Activated CD4-positive, CD25-positive, alpha-beta regulatory T cell treated with anti-CD3 and anti-CD28 coated beads, Interleukin-2, amount 50 U/mL, for 16 hours (primary cell): ENCODE measurements around the gene TSHZ2.

ENCODE experiments used
- DNase-seq: peaks from one replicate; pipeline ENCODE4 v3.0.0-alpha.2; 2020; ENCODE audit warnings: low read depth, low spot score

Gene TSHZ2

DNA sequence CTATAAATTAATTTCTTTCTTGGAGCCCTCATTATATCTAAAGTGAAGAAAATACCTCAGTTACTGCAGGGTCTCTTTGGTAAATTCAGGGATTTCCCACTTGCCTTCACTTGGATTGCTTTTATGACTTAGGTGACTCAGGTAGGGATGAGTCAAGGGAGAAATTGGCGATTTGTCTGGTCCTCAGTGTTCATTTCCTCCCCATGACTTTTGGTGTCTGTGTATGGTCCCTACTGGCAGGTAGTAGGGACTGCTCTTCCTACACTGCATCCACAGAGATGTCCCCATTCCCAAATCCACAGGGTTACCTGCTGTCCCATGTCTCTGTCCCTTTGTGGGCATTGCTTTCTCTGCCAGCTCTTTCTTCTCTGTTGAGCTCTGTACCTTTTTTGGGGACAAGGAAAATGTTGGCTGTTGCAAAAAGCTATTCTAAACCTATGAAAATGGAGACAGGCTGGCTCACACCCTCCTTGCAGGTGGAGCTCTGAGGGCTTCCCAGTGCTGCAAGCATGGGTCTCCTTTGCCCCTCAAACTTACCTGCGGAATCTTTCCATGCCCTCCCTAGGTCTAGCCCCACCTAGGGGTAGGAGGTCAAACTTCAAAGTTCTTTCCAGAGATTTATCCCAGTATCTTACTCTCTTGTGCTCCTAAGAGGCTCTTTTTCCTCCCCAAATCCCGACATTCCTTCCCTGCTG is 409.6 kb downstream of the TSHZ2 start:
- no peak for DNase-seq

DNA sequence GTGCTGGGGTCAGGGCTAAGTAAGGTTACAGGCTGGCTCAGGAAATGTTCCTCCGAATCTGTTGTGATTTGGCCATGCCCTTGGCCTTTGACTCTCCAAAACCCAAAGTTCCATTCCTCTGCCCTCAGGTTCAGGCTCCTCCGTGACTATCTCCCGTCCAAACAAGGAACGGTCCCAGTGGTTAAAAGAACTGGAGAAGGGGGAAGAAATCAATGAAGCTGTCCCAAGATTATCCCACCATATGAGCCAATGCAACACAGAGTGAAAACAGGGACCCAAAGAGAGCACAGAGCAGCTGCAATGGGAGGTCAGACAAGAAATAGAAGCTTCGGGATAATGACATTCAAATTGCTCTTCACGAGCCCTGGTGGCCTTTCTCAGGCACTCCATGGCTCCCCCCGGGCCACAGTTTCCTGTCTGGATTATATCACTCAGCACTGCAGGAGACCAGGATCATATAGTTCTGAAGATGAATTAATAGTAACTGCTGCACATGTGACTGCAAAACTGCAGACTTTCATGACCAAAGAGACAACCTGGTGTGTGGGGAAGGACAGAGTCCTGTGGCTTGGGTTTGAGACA is 410.2 kb downstream of the TSHZ2 start:
- no peak for DNase-seq

DNA sequence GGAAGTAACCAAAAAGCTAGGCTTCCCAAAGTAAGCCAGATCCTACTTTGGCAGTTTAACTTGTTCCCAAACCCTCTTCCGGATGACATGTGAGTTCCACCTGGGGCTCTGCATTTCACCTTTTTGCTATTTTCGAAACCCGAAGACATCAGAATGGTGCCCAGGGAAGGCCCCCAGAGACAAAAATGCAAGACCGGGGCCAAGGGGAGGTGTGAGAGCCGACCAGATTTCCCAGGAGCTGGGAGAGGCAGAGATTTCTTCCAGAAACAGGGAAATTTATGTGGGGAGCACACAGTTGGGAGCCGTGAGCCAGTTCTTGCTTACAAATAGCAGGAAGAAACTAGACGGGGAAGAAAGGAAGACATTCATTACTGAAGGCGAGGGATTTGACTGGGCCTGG is 411.8 kb downstream of the TSHZ2 start:
- no peak for DNase-seq

DNA sequence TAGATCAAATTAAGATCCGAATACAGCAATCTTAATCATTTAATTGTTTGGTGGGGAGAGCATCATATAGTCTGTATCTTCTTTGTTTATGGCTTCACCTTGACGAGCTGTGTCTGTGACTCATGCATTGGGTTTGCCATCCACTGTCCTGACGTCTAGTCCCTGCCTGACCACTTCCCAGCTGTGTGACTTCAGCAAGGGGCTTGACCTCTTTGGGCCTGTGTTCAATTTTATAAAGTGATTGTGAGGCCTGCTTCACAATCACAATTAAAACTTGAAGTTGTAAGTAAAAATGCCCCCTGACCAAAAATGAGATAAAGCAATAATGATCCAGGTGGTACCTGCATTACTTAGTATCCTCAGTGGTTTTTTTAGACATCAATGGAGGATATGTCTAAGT is 412.2 kb downstream of the TSHZ2 start:
- DNase-seq: no peak

DNA sequence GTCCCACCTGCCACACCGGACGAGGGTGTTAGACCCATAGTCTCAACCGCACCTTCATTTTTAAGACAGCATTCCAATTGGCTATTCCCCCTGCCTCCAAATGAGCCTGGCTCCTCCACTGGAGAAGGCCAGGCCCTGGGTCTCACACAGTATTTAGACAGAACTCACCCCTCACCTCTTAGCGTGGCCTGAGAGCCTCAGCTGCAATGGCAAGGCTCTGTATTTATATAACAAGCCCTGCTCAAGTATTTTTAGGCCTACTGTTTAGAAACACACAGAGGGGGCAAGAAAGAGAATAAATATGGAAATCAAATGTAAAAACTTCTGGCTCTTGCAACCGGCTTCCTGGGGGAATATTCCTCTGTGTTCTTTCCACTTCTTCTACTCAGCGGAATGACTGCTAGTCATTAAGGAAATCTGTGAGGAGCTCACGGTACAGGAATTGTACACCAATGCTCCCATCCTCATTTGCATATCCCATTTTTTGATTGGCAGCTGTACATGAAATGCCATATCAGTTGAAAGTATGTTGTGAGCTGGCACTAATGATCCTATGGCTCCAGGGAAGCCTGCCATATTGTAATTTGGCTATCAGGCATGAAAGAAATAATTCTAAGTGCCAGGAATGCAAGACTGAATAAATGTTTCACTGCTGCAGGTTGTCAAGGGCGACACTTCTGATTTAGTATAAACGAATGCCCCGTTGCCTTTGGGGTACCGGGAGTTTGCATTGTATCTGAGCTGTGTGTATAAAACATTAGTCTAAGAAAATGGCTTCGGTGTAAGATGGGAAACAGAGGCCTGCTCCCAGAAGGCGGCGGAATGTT is 414.0 kb downstream of the TSHZ2 start:
- no peak for DNase-seq

DNA sequence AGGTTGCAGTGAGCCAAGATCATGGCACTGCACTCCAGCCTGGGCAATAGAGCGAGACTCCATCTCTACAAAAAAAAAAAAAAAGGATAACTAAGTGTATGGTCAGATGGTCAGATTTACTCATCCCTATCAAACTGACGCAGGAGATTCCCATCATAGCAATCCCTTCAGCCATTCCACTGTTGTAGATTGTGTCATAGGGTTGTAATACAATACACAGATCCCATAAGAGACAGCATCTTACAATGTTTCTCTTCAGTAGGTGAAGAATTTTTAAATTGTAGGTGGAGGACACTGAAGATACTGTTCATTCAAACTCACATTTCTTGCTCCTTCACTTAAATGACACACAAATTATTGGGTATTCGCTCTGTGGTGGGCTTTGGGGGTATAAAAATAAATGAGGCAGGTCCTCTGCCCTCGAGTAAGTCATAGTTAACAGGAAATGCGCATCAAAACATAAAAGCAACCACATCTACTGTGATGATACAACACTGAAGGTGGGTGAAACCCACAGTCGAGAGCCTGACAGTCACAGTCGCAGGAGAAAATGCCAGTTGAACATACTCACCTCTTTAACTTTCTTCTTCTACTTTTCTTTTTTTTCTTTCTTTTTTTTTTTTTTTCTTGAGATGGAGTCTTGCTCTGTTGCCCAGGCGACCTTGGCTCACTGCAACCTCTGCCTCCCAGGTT is 416.0 kb downstream of the TSHZ2 start:
- DNase-seq: no peak

DNA sequence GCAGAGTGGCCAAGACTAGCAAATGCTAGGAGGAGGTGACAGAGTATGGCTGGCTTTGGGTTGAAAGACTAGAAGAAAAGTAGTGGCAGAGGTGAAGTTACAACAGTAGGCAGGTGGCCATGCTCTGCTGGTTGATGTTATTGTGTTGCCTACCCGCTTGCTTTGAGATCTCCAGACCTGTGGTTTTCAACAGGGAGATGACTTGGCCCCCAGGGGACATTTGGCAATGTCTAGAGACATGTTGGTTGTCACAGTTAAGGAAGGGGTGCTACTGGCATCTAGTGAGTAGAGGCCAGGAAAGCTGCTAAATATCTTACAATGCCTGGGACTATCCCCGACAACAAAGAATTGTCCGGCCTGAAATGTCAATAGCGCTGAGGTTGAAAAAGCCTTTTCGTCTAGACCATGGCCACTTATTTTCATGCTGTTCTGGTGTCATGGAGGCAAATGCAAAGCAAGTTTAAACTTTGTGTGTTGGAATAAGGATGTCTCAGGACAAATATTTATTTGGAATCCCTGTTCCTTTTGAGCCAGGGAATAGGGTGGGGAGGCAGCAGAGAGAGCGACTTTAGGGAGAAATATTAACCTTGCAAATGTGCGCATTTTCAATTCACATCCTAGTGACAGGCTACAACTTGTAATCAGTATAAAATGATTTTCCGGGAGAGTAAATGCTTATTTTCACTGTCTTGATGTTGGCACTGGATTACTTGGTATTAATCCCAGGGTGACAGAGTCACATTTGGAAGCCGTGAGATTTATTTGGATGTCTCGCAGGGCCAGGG is 417.6 kb downstream of the TSHZ2 start:
- no peak for DNase-seq

DNA sequence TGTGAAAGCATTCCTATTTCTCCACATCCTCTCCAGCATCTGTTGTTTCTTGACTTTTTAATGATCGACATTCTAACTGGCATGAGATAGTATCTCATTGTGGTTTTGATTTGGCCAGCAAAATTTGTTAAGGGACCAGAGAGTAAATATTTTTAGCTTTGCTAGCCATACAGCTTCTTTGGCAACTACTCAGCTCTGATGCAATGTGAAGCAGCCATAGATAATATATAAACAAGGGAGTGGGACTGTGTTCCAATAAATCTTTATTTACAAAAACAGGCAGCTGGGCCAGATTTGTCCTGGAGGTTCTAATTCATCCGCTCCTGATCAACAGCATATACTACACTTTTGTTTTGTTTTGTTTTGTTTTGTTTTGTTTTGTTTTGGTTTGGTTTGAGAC is 418.6 kb downstream of the TSHZ2 start:
- DNase-seq: no peak

DNA sequence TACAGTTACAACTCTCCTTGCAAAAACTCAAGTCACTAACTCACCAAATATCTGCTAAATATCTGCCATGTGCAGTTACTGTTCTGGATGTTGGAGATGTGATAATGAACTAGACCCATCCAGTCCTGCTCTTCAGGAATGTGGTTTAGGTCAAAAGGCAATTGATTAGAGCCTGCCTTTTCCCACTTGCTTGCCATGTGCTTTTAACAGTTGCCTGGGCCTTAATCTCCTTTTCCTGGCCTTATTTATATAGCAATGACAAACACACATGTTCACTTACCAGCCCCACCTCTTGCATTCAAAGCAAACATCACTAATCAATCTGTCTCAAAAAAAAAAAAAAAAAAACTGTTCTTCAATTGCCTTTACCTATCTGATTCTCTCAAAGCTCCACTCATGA is 422.3 kb downstream of the TSHZ2 start:
- no peak for DNase-seq

DNA sequence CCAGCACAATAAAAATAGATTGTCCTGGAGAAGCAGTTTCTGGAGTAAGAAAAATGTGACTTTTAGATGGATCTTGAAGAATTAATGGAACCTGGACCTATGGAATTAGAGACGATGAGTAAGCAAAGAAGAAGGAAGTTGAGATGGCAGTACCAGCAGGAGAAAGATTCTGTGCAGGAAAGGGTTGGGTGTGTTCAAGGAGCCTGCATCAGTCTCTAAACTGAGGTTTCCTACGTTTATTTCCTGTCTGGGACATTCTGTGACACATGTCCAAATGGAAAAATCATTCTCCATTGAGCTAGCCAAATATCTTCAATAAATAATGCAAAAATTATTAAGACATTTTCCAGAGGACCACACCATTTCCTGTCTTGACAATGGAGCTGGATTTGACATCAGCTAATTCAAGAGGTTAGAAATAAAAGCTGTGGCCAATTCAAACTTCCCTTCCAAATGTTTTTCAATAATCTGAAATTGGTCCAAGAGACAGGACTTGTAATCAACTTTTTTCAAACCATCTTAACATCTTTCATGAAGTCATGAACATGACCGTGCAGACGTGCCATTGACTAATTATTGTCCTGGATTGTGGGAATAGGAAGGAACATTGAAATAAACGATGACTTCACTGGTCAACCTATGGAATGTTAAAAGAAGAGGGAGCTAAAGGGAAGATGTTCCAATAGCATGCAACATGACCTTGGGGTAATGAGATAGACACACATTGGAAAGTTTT is 423.2 kb downstream of the TSHZ2 start:
- no peak for DNase-seq

DNA sequence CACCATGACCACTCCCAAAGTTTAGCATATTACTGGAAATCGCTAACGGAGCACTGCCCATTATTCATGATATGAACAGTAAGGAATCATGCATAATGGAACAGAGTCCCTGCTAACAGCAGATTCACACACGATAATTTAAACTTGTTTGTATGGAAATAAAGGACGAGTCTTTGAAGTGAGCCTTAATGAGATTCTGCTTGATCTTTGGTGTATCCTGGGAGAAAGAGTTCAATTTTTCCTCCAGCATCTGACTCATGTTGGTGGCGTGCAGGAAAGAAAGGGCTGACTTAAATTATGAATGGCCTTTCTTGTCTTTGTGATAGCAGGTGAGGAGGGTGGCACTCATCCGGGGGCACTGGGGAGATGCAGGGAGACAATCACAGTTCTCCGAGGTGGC is 426.9 kb downstream of the TSHZ2 start:
- no peak for DNase-seq

DNA sequence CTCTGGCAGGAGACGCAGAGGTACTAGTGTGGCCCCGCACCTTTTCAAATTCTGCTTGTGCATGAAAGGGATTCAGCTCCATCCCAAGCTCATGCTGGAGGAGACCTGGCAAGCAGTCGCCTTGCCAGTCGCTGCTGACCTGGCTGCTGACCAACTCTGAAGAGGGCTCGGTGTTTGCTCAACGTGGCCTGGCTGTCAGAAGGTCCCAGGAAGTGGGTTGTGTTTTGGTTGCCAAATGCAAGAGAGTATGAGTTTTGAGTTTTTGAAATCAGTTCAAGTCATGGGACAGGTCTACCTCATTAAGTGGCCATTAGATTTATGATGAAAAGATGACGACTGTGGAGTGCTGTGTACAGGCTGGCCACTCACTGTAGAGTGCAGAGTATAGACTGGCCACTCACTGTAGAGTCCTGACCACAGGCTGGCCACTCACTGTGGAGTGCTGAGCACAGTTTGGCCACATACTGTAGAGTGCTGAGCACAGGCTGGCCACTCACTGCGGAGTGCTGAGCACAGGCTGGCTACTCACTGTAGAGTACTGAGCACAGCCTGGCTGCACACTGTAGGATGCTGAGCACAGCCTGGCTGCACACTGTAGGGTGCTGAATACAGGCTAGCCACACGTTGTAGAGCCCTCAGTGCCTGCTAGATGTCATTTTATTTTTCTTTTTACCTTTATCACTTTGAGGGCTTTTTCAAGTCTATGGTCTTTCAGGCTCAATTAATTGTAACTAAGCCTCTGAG is 427.6 kb downstream of the TSHZ2 start:
- DNase-seq: no peak

DNA sequence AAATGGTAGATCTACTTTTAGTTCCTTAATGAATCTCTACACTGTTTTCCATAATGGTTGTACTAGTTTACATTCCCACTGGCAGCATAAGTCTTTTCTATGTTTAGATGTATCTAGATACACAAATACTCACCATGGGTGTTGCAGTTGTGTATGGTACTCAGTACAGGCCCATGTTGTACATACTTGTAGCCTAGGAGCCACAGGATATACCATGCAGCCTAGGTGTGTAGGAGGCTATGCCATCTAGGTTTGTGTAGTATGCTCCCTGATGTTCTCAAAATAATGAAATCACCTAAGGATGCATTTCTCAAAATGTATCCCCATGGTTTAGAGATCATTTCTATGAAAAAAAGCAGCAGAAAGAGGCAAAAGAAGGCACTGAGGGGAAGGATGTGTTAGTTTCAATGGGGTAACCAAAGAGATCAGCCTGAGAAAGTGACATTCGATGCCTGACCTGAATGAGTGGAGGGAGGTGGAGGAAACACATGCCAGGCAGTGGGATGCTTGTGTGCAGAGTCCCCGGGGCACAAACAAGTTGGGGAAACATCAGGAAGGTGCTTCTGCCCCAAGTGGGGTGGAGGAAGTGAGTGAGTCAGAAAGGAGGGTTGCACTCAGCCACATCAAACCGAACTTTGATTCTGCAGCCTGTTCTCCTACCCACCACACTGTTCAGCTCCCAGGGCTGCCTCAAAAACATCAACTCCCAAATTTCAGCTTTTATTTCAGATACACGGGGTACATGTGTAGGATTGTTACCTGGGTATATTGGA is 430.3 kb downstream of the TSHZ2 start:
- DNase-seq: no peak

DNA sequence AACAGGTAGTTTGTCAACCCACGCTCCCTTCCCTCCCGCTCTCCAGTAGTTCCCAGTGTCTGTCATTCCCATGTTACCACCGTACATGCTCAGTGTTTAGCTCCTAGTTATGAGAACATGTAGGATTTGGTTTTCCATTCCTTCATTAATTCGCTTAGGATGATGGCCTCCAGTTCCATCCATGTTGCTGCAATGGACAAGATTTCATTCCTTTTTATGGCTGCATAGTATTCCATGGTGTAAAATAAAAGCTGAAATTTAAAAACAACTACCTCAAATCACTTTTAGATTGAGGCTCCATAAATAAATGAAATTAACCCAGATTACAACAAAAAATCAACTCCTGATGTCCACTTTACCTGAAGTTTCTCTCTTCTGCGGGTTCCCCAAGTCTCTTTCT is 430.9 kb downstream of the TSHZ2 start:
- no peak for DNase-seq

DNA sequence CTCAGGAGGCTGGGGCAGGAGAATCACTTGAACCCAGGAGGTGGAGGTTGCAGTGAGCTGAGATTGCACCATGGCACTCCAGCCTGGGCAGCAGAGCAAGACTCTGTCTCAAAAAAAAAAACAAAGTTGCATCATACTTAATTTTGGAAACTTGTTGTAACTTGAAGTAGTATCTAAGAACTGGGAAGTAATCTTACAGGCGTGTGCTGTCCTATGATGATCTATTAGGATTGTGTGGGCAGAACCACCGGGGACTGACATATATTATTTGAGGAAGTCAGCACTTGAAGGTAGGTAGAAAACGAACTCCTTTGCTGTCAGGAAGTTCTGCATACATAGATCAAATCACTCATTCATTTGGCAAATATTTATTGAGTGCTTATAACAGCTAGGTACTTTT is 433.0 kb downstream of the TSHZ2 start:
- no peak for DNase-seq

DNA sequence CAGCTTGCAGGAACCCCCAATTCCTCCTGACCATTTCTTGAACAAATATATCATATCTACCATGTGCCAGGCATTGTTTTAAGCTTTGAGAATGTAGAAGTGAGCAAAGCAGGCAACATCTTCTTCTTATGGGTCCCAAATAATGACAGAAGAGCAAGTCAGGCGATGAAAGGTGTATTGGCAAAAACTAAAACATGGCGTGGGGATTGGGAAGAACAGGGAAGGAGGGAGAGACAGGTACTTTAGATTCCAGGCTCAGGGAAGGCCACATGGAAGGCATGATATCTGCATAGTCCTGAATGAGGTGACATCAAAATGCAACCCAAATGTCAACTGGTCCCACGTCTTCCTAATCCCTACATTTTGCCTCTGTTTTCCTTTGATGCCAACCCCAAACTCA is 434.4 kb downstream of the TSHZ2 start:
- DNase-seq: no peak

DNA sequence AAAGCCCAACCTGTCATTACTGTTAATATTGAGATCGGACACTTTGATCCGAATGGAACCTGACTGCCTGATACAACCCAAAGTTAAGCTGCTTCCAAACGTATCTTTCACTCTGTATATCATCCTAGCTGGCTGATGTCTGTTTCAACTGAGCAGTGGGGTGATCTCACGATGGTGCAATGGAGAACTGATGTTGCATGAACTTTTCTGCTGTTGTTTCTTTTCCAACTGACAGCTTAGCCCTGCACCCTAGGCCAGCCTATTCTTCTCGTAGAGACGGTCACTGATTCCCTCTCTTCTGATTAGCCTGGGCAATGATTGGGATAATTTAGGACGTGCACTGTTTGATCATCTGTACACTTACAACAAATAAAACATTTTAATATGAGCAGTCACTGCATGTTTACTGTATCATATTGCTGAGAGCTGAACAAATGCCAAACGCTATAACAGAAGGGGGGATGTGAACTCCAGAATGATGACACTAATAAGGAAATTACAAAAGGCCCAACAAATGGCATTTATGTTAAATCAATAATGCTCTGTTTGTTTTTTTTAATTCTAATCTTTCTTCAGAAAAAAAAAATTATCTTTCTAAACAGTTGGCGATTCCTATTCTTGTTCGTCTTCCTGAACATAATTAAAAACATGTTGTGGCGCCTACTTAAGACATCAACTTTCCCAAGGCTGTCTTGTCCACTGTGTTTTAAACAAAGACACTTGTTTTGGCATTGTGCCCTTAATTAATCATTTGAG is 436.7 kb downstream of the TSHZ2 start:
- no peak for DNase-seq

DNA sequence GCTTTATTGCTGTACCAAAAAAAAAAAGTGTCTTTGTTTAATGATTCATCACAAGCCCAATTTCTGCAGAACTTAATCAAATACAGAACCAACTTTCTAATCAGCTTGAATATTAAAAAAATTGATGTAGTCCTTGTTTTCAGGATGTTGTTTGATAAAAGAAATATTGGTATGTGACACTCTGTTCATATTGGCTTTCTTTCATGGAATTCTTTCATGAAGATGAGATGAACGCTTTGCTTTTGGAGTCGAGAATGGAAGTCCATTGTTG is 437.2 kb downstream of the TSHZ2 start:
- no peak for DNase-seq

DNA sequence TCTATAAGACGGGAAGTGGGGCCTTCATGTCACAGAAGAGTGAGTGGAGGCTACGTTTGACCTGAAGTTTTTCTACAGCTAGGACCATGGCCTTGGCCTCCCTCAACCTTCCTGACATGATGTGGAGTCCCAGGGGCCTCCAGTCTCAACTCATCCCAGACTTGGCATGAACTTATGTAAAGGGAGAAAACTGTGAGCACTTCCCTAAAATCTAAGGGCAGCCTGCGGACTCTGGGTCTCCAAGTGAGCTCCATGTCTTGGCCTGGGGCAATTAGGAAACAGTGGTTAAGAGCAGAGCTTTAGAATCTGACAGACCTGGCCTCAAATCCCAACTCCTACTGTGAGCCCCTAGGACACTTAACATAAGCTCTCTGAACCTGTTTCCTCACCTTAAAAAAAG is 439.0 kb downstream of the TSHZ2 start:
- DNase-seq: no peak
